ENCODE measurements around the gene HOXD8. TPM values are rescaled to one million over a fixed set of nuclear protein-coding genes. Genes with fewer than 3 reads are reported as not detected.

HOXD8 gene
- total RNA-seq, 2 experiments from 2014 or later: not detected

DNA sequence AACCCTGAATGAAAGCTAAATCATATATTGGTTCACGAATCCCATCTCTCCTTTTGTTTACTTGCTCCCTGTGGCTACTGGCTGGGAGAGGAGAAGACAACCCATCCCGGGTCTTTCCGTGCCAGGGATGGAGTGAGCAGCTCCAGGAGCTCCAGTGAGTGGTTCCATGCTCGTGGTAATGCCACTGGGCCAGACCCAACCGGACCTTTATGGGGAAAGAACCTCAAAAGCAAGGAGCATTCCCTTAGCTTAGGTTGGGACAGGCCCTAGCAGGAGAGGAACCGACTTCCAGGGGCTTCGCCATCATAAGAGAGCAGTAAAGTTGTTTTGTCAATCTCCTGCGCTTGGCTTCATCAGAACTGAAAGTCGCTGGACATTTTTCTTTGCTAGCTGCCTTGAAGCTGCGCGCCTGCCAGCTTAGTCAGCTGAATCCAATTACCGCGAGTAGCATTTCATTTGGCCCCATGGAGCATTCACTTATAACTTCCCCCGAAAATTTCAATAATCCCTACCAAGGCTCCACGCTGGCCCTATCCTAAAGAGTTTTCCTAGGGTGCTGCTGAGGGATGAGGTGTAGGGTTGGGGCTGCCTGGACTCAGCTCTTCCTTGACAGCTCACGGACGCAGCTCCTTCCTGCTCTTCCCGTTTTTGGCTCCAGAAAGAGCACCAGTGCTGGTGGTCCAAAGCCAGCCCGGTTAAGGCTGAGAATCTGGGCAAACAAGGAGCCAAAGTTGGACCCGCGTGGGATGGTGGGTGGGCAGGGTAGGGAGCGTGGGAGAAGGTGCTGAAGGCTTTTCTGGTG lies 32.5 kb downstream of the HOXD8 start:
- Mint-ChIP-seq H3K27me3 (peaks cover 91% of the 10 kb centered on the region), H3K4me3 (no peak overlapping the region), H3K27ac (no peak overlapping the region), H3K9me3 (peaks cover 5% of the 10 kb centered on the region), H3K36me3 (peaks cover 5% of the 10 kb centered on the region), H3K4me1 (peaks cover 6% of the 10 kb centered on the region)
- POLR2A ChIA-PET: interaction anchor here (0.7 kb wide), 1 partner anchor 65 kb away, joined by 3 read pairs; no protein-coding TSS in a partner anchor
- ATAC-seq (ENCODE audit: low read depth) (no peak), DNase-seq (no peak)

- Mint-ChIP-seq H3K4me1 (peaks cover 3% of the 10 kb centered on the region), H3K27me3 (peaks cover 90% of the 10 kb centered on the region), H3K4me3 (peak overlapping the region; percentile 39), H3K9me3 (peaks cover 3% of the 10 kb centered on the region), H3K27ac (no peak overlapping the region), H3K36me3 (peaks cover 3% of the 10 kb centered on the region)
- POLR2A ChIA-PET: interaction anchor here (0.7 kb wide), 1 partner anchor 67 kb away, joined by 3 read pairs; no protein-coding TSS in a partner anchor
- no peak for DNase-seq
- ATAC-seq (ENCODE audit: low read depth): no peak
Measured at GRCh38 chr2:176162911-176163671, 33.6 kb downstream of the HOXD8 start.

- peaks cover 3% of the 10 kb centered on the region for H3K4me1 Mint-ChIP-seq
- H3K36me3 Mint-ChIP-seq: peaks cover 3% of the 10 kb centered on the region
- peaks cover 85% of the 10 kb centered on the region for H3K27me3 Mint-ChIP-seq
- no peak overlapping the region for H3K4me3 Mint-ChIP-seq
- ATAC-seq (ENCODE audit: low read depth): no peak
- POLR2A ChIA-PET: no interaction called here
- peaks cover 2% of the 10 kb centered on the region for H3K9me3 Mint-ChIP-seq
- H3K27ac Mint-ChIP-seq: peak overlapping the region; percentile 75
- no peak for DNase-seq
Measured at GRCh38 chr2:176163672-176164056, 34.2 kb downstream of the HOXD8 start.

- ATAC-seq (ENCODE audit: low read depth): no peak
- no peak for DNase-seq
- H3K27ac Mint-ChIP-seq: peak overlapping the region; percentile 75
- peaks cover 3% of the 10 kb centered on the region for H3K4me1 Mint-ChIP-seq
- POLR2A ChIA-PET: no interaction called here
- no peak overlapping the region for H3K4me3 Mint-ChIP-seq
- H3K9me3 Mint-ChIP-seq: peaks cover 2% of the 10 kb centered on the region
- H3K27me3 Mint-ChIP-seq: peaks cover 82% of the 10 kb centered on the region
- H3K36me3 Mint-ChIP-seq: peaks cover 3% of the 10 kb centered on the region
Measured at GRCh38 chr2:176164201-176164600, 34.7 kb downstream of the HOXD8 start.

- DNase-seq (no peak), ATAC-seq (ENCODE audit: low read depth) (no peak)
- H3K9me3 Mint-ChIP-seq: peaks cover 2% of the 10 kb centered on the region
- H3K4me1 Mint-ChIP-seq: peaks cover 3% of the 10 kb centered on the region
- H3K4me3 Mint-ChIP-seq: no peak overlapping the region
- H3K27me3 Mint-ChIP-seq: peaks cover 82% of the 10 kb centered on the region
- POLR2A ChIA-PET: no interaction called here
- H3K36me3 Mint-ChIP-seq: peaks cover 3% of the 10 kb centered on the region
- peak overlapping the region; percentile 9 for H3K27ac Mint-ChIP-seq
Measured at GRCh38 chr2:176164611-176165369, 35.3 kb downstream of the HOXD8 start.

GRCh38 chr2:176165370-176166050 lies 36.0 kb downstream of the HOXD8 start:
- peaks cover 2% of the 10 kb centered on the region for H3K9me3 Mint-ChIP-seq
- H3K4me1 Mint-ChIP-seq: peaks cover 3% of the 10 kb centered on the region
- H3K4me3 Mint-ChIP-seq: no peak overlapping the region
- no peak for DNase-seq
- peaks cover 79% of the 10 kb centered on the region for H3K27me3 Mint-ChIP-seq
- peak overlapping the region; percentile 9 for H3K27ac Mint-ChIP-seq
- ATAC-seq (ENCODE audit: low read depth): no peak
- H3K36me3 Mint-ChIP-seq: peaks cover 3% of the 10 kb centered on the region
- POLR2A ChIA-PET: no interaction called here

- DNase-seq (no peak), ATAC-seq (ENCODE audit: low read depth) (no peak)
- peaks cover 2% of the 10 kb centered on the region for H3K9me3 Mint-ChIP-seq
- H3K27me3 Mint-ChIP-seq: peaks cover 78% of the 10 kb centered on the region
- H3K36me3 Mint-ChIP-seq: peaks cover under 1% of the 10 kb centered on the region
- H3K4me3 Mint-ChIP-seq: no peak overlapping the region
- H3K4me1 Mint-ChIP-seq: peaks cover under 1% of the 10 kb centered on the region
- POLR2A ChIA-PET: no interaction called here
- no peak overlapping the region for H3K27ac Mint-ChIP-seq
Measured at GRCh38 chr2:176166272-176166671, 36.8 kb downstream of the HOXD8 start.

DNA sequence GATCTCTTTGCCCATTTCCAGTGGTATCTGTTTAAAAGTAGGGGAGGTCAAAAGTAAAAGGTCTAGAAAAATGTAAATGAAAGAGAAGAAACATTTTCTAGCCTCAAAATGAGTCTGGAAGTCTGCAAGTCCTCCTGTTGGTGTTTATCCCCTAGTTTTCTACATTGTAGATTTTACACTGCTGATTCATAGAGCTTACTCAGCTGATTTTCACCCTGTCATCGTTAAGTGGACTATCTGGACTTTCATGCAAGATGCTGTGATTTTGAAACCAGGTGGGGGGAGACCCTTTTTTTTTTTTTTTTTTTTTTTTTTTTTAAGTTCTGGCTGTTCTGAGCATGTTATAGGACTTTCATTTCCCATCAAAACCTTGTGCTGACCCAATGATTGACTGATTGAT lies 37.9 kb downstream of the HOXD8 start:
- Mint-ChIP-seq H3K27me3 (peaks cover 76% of the 10 kb centered on the region), H3K9me3 (peaks cover 2% of the 10 kb centered on the region), H3K36me3 (no peaks in the 10 kb centered on the region), H3K4me1 (peaks cover 1% of the 10 kb centered on the region), H3K4me3 (no peak overlapping the region), H3K27ac (no peak overlapping the region)
- ATAC-seq (ENCODE audit: low read depth) (no peak), DNase-seq (no peak)
- POLR2A ChIA-PET: no interaction called here

GRCh38 chr2:176169181-176169580 lies 39.7 kb downstream of the HOXD8 start:
- peaks cover 6% of the 10 kb centered on the region for H3K4me1 Mint-ChIP-seq
- ATAC-seq (ENCODE audit: low read depth) (no peak), DNase-seq (no peak)
- peaks cover 4% of the 10 kb centered on the region for H3K9me3 Mint-ChIP-seq
- peaks cover 2% of the 10 kb centered on the region for H3K36me3 Mint-ChIP-seq
- H3K4me3 Mint-ChIP-seq: no peak overlapping the region
- H3K27ac Mint-ChIP-seq: no peak overlapping the region
- H3K27me3 Mint-ChIP-seq: peaks cover 77% of the 10 kb centered on the region
- POLR2A ChIA-PET: no interaction called here

DNA sequence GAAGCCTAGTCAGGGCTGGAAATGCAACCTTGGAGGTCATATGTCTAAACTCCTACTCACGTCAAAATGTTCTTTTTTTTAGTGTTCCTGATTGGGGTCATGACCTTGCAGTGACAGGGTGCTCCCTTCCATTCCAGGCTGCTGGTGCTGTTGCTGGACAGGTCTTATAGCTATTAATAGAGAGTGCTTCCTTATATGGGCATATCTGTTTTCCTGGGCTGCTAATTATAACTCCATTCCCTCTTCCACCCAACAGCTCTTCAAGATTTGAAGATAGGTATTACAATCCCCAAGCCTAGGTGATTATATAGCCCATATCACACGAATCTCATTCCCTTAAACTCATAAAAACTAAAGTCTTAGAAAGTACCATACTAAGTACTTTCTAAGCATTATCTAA lies 40.2 kb downstream of the HOXD8 start:
- no peak for DNase-seq
- Mint-ChIP-seq H3K4me3 (no peak overlapping the region), H3K36me3 (peaks cover 2% of the 10 kb centered on the region), H3K9me3 (peaks cover 3% of the 10 kb centered on the region), H3K27me3 (peaks cover 78% of the 10 kb centered on the region), H3K4me1 (peaks cover 6% of the 10 kb centered on the region), H3K27ac (no peak overlapping the region)
- no peak for ATAC-seq (ENCODE audit: low read depth)
- POLR2A ChIA-PET: no interaction called here

- ATAC-seq (ENCODE audit: low read depth) (no peak), DNase-seq (no peak)
- Mint-ChIP-seq H3K9me3 (peaks cover 3% of the 10 kb centered on the region), H3K4me3 (no peak overlapping the region), H3K36me3 (peaks cover 2% of the 10 kb centered on the region), H3K4me1 (peaks cover 6% of the 10 kb centered on the region), H3K27ac (no peak overlapping the region), H3K27me3 (peaks cover 78% of the 10 kb centered on the region)
- POLR2A ChIA-PET: no interaction called here
Measured at GRCh38 chr2:176170602-176171305, 41.2 kb downstream of the HOXD8 start.

DNA sequence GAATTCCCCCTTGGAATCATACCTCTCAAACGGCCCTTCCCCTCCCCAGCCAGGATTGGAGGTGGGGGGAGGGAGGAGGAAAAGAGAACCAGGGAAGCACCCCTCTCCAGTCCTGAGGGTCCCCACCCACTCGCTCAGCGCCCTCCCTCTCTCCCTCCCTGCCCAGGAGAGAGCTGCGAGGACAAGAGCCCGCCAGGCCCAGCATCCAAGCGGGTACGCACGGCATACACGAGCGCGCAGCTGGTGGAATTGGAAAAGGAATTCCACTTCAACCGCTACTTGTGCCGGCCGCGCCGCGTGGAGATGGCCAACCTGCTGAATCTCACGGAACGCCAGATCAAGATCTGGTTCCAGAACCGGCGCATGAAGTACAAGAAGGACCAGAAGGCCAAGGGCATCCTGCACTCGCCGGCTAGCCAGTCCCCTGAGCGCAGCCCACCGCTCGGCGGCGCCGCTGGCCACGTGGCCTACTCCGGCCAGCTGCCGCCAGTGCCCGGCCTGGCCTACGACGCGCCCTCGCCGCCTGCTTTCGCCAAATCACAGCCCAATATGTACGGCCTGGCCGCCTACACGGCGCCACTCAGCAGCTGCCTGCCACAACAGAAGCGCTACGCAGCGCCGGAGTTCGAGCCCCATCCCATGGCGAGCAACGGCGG lies 42.0 kb downstream of the HOXD8 start:
- no peak for ATAC-seq (ENCODE audit: low read depth)
- H3K4me3 Mint-ChIP-seq: no peak overlapping the region
- POLR2A ChIA-PET: no interaction called here

More for the DNA sequence above, 42.0 kb downstream of the HOXD8 start:
- peaks cover 78% of the 10 kb centered on the region for H3K27me3 Mint-ChIP-seq
- no peak for DNase-seq
- H3K27ac Mint-ChIP-seq: no peak overlapping the region
- H3K36me3 Mint-ChIP-seq: peaks cover 2% of the 10 kb centered on the region
- H3K9me3 Mint-ChIP-seq: peaks cover 3% of the 10 kb centered on the region
- H3K4me1 Mint-ChIP-seq: peaks cover 6% of the 10 kb centered on the region

All from activated naive CD8-positive, alpha-beta T cell treated with anti-CD3 and anti-CD28 coated beads, Interleukin-2, amount 10 ng/mL, durations not matched to agents 7 days and 5 days (primary cell).